ENCODE data around the gene SLC17A3.

The SLC17A3 gene

GRCh38 chr6:25835442-25836283 is 38.4 kb downstream of the SLC17A3 start:
- DNase-seq (ENCODE audit: low read depth): no peak

- DNase-seq (ENCODE audit: low read depth): no peak
Measured at GRCh38 chr6:25834950-25835349, 39.1 kb downstream of the SLC17A3 start.

GRCh38 chr6:25833136-25833535 is 40.9 kb downstream of the SLC17A3 start:
- DNase-seq (ENCODE audit: low read depth): no peak

DNA sequence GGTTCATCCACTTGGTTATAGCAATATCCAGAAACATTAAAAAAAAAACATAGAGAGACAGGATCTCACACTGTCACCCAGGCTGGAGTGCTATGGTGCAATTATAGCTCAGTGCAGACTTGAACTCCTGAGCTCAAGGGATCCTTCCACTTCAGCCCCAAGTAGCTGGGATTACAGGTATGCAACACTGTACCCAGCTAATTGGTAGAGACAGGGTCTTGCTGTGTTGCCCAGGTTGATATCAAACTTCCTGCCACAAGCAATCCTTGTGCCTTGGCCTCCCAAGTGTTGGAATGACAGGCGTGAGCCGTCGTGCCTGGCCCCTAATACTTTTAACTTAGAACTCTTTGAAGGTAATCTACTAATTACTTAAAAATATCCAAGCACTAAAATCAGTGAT is 41.4 kb downstream of the SLC17A3 start:
- no peak for DNase-seq (ENCODE audit: low read depth)

DNA sequence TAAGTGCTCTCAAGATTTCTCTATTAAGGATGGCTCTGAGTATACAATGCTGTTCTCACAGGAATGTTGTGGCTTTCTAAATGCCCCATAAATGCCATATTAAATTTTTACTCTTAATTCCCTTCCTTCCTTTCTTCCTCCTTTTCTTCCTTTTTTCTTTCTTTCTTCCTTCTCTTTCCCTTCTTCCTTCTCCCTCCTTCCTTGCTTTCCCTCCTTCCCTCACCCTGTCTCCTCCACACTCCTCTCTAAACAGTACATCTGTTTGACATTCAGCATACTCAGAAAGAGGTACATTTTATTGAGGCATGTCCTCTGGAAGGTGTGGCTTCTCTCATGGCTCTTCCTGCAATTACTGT is 41.8 kb downstream of the SLC17A3 start:
- DNase-seq (ENCODE audit: low read depth): no peak

DNA sequence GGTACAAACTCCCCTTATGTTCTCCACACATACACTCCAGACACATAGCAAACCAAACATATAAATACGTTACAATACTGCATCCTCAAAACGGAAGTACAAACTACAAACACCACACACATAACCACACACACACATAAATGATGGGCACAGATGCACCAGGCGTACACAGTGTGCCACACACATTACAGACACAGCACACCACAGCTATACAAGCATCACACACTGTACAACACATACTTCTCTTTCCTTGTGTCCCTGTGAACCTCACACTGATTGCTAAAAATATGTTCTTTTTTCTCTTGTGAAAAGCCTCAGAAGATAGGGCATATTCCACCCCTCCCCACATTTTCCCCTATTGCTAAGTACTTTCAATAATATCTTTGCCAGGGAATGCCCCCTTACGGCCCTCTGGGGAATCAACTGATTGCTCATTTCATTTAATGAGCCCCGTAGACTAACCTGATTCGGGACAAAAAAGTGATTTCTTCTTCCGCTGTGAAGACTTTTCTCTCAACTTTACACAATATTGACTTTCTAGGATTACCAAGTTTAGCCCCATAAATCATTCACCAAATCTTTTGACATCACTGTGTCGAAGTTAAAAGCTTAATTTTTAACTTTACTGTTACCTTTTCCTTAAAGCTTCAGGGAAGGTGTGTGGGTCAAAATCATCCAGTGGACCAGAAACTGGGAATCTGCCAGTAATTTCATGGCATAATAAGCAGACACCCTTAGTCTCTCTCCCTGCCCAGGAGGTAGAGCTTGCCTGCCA is 42.3 kb downstream of the SLC17A3 start, which contains the start of gene SLC17A1:
TSS of gene SLC17A1 (minus strand) at position 521 of the 775 bp plus-strand sequence. CDS start 1,495 bp downstream, outside the sequence.
- no peak for DNase-seq (ENCODE audit: low read depth)

DNA sequence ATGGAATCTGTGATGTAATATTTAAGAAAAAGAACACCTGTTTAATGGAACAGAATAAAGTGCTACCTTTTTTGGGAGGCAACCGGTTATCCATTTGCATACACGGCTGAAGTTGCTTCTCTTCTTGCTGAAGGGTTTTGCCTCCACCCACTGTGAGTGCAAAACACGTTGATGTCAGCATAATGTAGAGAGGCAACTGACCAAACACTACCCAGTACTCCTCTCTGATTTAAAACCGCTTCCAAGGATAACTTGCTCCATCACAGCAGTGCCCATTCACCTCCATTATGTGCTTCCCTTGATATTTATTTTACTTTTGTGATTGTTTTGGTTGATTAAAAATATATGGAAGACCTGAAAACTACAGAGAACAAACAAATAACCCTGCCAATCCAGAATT is 43.6 kb downstream of the SLC17A3 start:
- DNase-seq (ENCODE audit: low read depth): no peak

DNA sequence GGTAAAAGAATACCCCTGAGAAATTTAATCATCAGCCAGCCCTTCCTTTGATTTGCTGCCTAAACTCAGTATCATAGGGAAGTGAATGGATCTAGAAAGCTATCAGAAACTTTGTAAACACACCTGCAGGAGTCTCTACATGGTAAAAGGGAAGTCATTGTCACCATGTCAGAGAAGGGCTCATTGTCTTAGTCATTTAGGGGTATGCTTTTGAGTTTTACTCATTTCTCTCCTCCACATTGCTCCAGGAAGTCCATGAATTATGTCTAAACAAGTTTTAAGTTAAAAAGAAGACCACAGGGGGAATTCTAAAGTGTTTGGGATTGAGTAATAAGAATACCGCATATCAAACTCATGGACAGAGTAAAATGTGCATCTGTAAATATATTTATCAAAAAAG is 44.7 kb downstream of the SLC17A3 start:
- DNase-seq (ENCODE audit: low read depth): no peak

GRCh38 chr6:25821341-25821740 is 52.7 kb downstream of the SLC17A3 start:
- DNase-seq (ENCODE audit: low read depth): no peak

- DNase-seq (ENCODE audit: low read depth): no peak
Measured at GRCh38 chr6:25816252-25816651, 57.8 kb downstream of the SLC17A3 start.

GRCh38 chr6:25815194-25815593 is 58.8 kb downstream of the SLC17A3 start:
- DNase-seq (ENCODE audit: low read depth): no peak

GRCh38 chr6:25804804-25805203 is 69.2 kb downstream of the SLC17A3 start:
- DNase-seq (ENCODE audit: low read depth): no peak

- no peak for DNase-seq (ENCODE audit: low read depth)
Measured at GRCh38 chr6:25801436-25801835, 72.6 kb downstream of the SLC17A3 start.
